CD4-positive, alpha-beta T cell (primary cell): ENCODE results near the gene UNC13A. TPM values are rescaled to one million over a fixed set of nuclear protein-coding genes. Genes with fewer than 3 reads are reported as not detected.

Experiments
- ATAC-seq: fragments of 200-7000 bp; cut with Tn5 transposase; one replicate; pipeline ENCODE4 v1.10.0; 2022; ENCODE audit warnings: mild to moderate bottlenecking; ENCODE audit not compliant: poor library complexity
- CTCF ChIA-PET: fragments of 350-600 bp; sonication (Branson Sonifier 250); formaldehyde crosslinking; loops from one replicate; lab custom pipeline; 2021; ENCODE audit warnings: antibody characterized with exemption, inconsistent platforms; lab: Charles Lee
- POLR2A ChIA-PET: fragments of 350-600 bp; sonication (Branson Sonifier 250); formaldehyde crosslinking; loops from one replicate; lab custom pipeline; 2021; ENCODE audit warnings: antibody characterized with exemption, inconsistent platforms; lab: Charles Lee
- DNase-seq, 14 experiments: peaks; one replicate each; pipeline ENCODE4 v3.0.0-alpha.2; 2013 to 2020; ENCODE audit warnings: mixed read lengths in 2 of 14
- H3K27ac ChIP-seq, 2 donors: one replicate each; pipeline versions ENCODE4 v1.5.1 to v1.7.0; 2013; ENCODE audit warnings: low read length in 2 of 2, low read depth in 1 of 2, mild to moderate bottlenecking in 1 of 2
- H3K27me3 ChIP-seq, 2 experiments: 1 replicate in 1 of 2; 2 replicates in 1 of 2; pipeline versions ENCODE4 v1.6.1 to v1.7.0; 2013; ENCODE audit warnings: low read length in 2 of 2, control low read depth in 1 of 2, mild to moderate bottlenecking in 1 of 2, moderate library complexity in 1 of 2; ENCODE audit not compliant: insufficient read depth in 2 of 2, control insufficient read depth in 1 of 2
- H3K36me3 ChIP-seq: one replicate; pipeline ENCODE4 v1.6.1; 2013; ENCODE audit warnings: low read length, control low read depth; ENCODE audit not compliant: insufficient read depth
- H3K4me1 ChIP-seq: one replicate; pipeline ENCODE4 v1.6.1; 2013; ENCODE audit warnings: low read length, control low read depth; ENCODE audit not compliant: insufficient read depth
- H3K4me3 ChIP-seq: one replicate; pipeline ENCODE4 v1.5.1; 2013; ENCODE audit warnings: mild to moderate bottlenecking, low read length, moderate library complexity
- H3K9me3 ChIP-seq, 2 experiments: 1 replicate in 1 of 2; 2 replicates in 1 of 2; pipeline versions ENCODE4 v1.6.1 to v1.7.0; 2013; ENCODE audit warnings: low read length in 2 of 2, mild to moderate bottlenecking in 2 of 2, control low read depth in 1 of 2, moderate library complexity in 1 of 2; ENCODE audit not compliant: control insufficient read depth in 1 of 2, insufficient read depth in 1 of 2
- H3K27ac Mint-ChIP-seq: one replicate; pipeline ENCODE4 v1.8.0; 2020; ENCODE audit warnings: mixed read lengths
- H3K27me3 Mint-ChIP-seq: one replicate; pipeline ENCODE4 v1.8.0; 2021; ENCODE audit warnings: mixed read lengths
- H3K36me3 Mint-ChIP-seq: one replicate; pipeline ENCODE4 v1.8.0; 2021; ENCODE audit warnings: low read depth, mixed read lengths
- H3K4me1 Mint-ChIP-seq: one replicate; pipeline ENCODE4 v1.8.0; 2021; ENCODE audit warnings: low read depth, mixed read lengths
- H3K4me3 Mint-ChIP-seq: one replicate; pipeline ENCODE4 v1.8.0; 2020; ENCODE audit warnings: mild to moderate bottlenecking, mixed read lengths
- H3K9me3 Mint-ChIP-seq: one replicate; pipeline ENCODE4 v1.8.0; 2020; ENCODE audit warnings: mixed read lengths
- intact Hi-C, 2 experiments: fragments of 100-400 bp; cut with DNase I in 1 of 2; cut with micrococcal nuclease in 1 of 2; formaldehyde crosslinking; loops; one replicate each; pipeline versions ENCODE4 v1.15.1 to v1.9.0; 2023 to 2025; cut with DNase I, micrococcal nuclease
- total RNA-seq, 174 experiments: library from RNA in 2 of 174; stranded (reverse) in 2 of 174; gene quantifications; one replicate each; pipeline ENCODE4 v1.2.3 and lab custom pipeline; 2021 to 2026
- TF ChIP-seq, protein P1 (sequence below): fragments of 200-600 bp; IDR thresholded peaks from one replicate; pipeline ENCODE4 v1.8.0; 2022; ENCODE audit warnings: antibody characterized with exemption, mild to moderate bottlenecking

Gene UNC13A
- total RNA-seq, 2 experiments from 2014 or later, result 0.11 to 0.14 TPM

GRCh38 chr19:17617807-17618192, 70.4 kb downstream of the UNC13A start:
- ChIA-PET POLR2A (no interaction called here), CTCF (no interaction called here)
- Histone ChIP-seq H3K4me3 (no peak overlapping the region), H3K9me3 (peaks cover 0 to 14% of the 10 kb centered on the region in 2 experiments), H3K4me1 (peaks cover 9% of the 10 kb centered on the region), H3K27me3 (peaks cover 46% of the 10 kb centered on the region in 2 experiments), H3K36me3 (no peaks in the 10 kb centered on the region), H3K27ac (no peak overlapping the region)
- peaks cover 51% of the 10 kb centered on the region for H3K27me3 Mint-ChIP-seq
- H3K27ac Mint-ChIP-seq, result no peak overlapping the region
- TF ChIP-seq, protein P1, sequence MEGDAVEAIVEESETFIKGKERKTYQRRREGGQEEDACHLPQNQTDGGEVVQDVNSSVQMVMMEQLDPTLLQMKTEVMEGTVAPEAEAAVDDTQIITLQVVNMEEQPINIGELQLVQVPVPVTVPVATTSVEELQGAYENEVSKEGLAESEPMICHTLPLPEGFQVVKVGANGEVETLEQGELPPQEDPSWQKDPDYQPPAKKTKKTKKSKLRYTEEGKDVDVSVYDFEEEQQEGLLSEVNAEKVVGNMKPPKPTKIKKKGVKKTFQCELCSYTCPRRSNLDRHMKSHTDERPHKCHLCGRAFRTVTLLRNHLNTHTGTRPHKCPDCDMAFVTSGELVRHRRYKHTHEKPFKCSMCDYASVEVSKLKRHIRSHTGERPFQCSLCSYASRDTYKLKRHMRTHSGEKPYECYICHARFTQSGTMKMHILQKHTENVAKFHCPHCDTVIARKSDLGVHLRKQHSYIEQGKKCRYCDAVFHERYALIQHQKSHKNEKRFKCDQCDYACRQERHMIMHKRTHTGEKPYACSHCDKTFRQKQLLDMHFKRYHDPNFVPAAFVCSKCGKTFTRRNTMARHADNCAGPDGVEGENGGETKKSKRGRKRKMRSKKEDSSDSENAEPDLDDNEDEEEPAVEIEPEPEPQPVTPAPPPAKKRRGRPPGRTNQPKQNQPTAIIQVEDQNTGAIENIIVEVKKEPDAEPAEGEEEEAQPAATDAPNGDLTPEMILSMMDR, result no peak
- no peak for DNase-seq
- H3K36me3 Mint-ChIP-seq, result no peaks in the 10 kb centered on the region
- no peak overlapping the region for H3K4me3 Mint-ChIP-seq
- ATAC-seq, result no peak
- H3K9me3 Mint-ChIP-seq, result no peaks in the 10 kb centered on the region
- peaks cover 4% of the 10 kb centered on the region for H3K4me1 Mint-ChIP-seq
- intact Hi-C loops, result no loop called here

DNA sequence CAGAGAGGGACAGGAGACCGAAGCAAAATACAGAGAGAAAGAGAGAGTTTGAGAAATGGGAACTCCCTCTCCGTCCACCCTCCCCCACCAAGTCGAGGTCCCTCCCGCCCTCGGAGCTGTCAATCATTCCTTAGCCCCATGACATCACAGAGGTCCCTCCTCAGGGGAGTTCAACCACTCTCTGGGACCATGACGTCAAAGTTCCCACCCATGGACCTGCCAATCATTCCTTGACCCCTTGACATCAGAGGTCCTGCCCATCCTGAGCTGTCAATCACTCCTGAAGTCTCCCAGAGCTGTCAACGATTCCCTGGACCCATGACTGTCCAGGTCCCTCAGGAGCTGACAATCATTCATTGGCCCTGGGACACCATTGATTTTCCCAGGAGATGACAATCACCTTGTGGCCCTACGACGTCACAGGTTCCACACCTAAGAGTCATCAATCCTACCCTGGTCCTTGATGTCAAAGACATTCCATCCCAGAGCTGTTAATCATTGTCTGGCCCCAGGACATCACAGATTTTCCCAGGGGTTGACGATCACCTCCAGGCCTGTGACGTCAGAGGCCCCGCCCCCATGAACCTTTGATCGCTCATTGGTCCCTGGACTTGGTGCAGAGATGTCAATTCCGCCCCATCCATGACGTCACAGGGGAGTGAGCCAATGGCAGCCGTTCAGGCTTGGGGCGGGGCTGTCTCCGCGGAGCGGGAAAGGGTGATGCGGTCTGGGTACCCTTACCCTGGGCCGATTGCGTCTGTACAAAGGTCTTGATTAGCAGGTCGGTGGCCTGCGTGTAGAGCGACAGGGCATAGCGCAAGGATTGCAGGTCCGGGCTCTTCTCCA, 71.0 kb downstream of the UNC13A start:
- Mint-ChIP-seq H3K27me3 (peaks cover 54% of the 10 kb centered on the region), H3K4me3 (no peak overlapping the region), H3K9me3 (no peaks in the 10 kb centered on the region), H3K36me3 (no peaks in the 10 kb centered on the region), H3K4me1 (peaks cover 4% of the 10 kb centered on the region), H3K27ac (no peak overlapping the region)
- TF ChIP-seq, protein P1, result no peak
- ATAC-seq (no peak), DNase-seq (peak in 1 of 14 experiments; percentile 42)
- Histone ChIP-seq H3K27me3 (peaks cover 46% of the 10 kb centered on the region in 2 experiments), H3K27ac (no peak overlapping the region), H3K4me3 (no peak overlapping the region), H3K36me3 (no peaks in the 10 kb centered on the region), H3K4me1 (peaks cover 9% of the 10 kb centered on the region), H3K9me3 (peaks cover 0 to 14% of the 10 kb centered on the region in 2 experiments)
- intact Hi-C loops, result no loop called here
- ChIA-PET POLR2A (no interaction called here), CTCF (no interaction called here)

DNA sequence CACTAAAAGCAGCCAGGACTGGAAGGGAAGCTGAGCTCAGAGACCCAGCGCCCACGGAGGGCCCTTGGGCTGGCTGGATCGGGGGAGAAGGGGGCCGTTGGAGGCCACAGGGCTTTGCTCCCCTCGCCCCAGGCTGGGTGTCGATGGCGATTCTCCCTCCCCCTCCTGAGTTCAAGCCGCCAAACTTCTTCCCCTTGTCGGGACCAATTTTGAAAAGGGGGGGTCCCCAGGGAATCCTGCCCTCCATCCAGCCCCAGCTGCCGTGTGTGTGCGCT, 71.5 kb downstream of the UNC13A start:
- H3K9me3 ChIP-seq, result peaks cover 0 to 11% of the 10 kb centered on the region in 2 experiments
- H3K9me3 Mint-ChIP-seq, result no peaks in the 10 kb centered on the region
- TF ChIP-seq, protein P1, result no peak
- intact Hi-C loops, result no loop called here
- no peaks in the 10 kb centered on the region for H3K36me3 ChIP-seq
- no peak overlapping the region for H3K27ac Mint-ChIP-seq
- H3K4me3 Mint-ChIP-seq, result no peak overlapping the region
- no peak for DNase-seq
- CTCF ChIA-PET, result no interaction called here
- no peaks in the 10 kb centered on the region for H3K36me3 Mint-ChIP-seq
- no peak for ATAC-seq
- H3K4me3 ChIP-seq, result no peak overlapping the region
- H3K4me1 Mint-ChIP-seq, result peaks cover 4% of the 10 kb centered on the region
- H3K4me1 ChIP-seq, result peaks cover 9% of the 10 kb centered on the region
- POLR2A ChIA-PET, result no interaction called here
- H3K27me3 ChIP-seq, result peaks cover 46% of the 10 kb centered on the region in 2 experiments
- no peak overlapping the region for H3K27ac ChIP-seq
- H3K27me3 Mint-ChIP-seq, result peaks cover 58% of the 10 kb centered on the region
